ENCODE data around the gene AMPH.
A peak's percentile ranks its signal among the peaks of the same experiment; 100 is the strongest.
"Not testable (repeated sequence)": the region's sequence is repeated elsewhere in the genome, so short reads cannot be mapped to it uniquely, and the experiment has no call there.

The AMPH gene

DNA sequence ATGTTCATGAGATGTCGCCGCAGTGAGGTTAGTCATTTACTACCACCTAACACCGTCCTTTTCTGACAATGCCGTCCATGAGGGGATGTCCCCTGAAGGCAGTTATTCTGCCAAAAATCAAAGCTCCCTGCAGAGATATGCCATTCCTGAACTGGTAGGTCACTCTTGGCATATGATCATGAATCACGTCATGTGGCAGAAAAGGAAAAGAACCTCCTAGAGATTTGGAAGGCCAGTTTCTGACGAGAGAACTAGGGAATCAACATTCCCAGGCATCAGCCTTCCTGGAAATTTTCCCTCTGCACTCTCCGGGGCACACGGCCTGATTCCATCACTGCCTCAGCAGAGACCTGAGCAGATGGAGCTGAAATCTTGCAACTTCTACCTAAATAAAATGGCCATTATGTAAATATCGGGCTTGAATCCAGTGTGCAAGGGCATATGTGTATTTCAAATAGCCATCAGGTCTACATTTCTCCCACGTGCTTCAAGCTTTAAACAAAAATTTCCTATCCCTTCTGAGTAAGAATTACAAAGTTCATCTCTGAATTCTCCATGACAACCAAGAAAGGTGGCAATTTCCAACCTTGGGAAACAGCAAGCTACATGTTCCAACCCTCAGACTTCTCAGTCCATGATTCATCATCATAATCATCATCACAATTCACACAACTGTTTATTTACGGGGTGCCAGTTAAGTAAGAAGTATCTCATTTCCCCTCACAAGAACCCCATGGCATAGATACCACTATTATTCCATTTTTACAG, 46.5 kb downstream of the AMPH start:
- Histone ChIP-seq H3K79me2 (ENCODE audit: control insufficient read depth, insufficient read depth, low read length) (no peaks in the 10 kb centered on the region), H3K4me2 (ENCODE audit: low read length) (no peak overlapping the region), H3K56ac (ENCODE audit: low read length) (no peak overlapping the region), H3K4ac (ENCODE audit: low read depth, low read length) (no peak overlapping the region), H2BK15ac (replicated peaks; ENCODE audit: low read depth) (no peak overlapping the region), H3K23ac (ENCODE audit: low read length) (no peak overlapping the region), H4K8ac (ENCODE audit: low read depth, low read length) (no peak overlapping the region), H3K79me1 (ENCODE audit: low read length) (no peaks in the 10 kb centered on the region), H3K4me1 (ENCODE audit: control insufficient read depth, low read depth, low read length) (no peaks in the 10 kb centered on the region), H3K4me3 (ENCODE audit: low read length) (no peak overlapping the region), H2BK5ac (ENCODE audit: low read length) (no peak overlapping the region), H3K9ac (ENCODE audit: low read length) (no peak overlapping the region), H2BK120ac (ENCODE audit: low read depth, low read length) (no peak overlapping the region), H3K18ac (ENCODE audit: low read length) (no peak overlapping the region), H3K36me3 (ENCODE audit: control insufficient read depth, insufficient read depth, low read length) (no peaks in the 10 kb centered on the region), H4K5ac (ENCODE audit: low read length) (no peak overlapping the region), H3K27me3 (ENCODE audit: insufficient read depth, low read length, poor library complexity) (no peaks in the 10 kb centered on the region), H2AK5ac (ENCODE audit: low read length) (no peak overlapping the region), H3K27ac (ENCODE audit: low read depth, low read length) (no peak overlapping the region)
- peak; percentile 11 for DNase-seq
- WGBS (ENCODE audit: extremely low coverage, insufficient coverage, low lambda C conversion rate), result no CpG with 5 or more reads among the region's 11 CpGs

DNA sequence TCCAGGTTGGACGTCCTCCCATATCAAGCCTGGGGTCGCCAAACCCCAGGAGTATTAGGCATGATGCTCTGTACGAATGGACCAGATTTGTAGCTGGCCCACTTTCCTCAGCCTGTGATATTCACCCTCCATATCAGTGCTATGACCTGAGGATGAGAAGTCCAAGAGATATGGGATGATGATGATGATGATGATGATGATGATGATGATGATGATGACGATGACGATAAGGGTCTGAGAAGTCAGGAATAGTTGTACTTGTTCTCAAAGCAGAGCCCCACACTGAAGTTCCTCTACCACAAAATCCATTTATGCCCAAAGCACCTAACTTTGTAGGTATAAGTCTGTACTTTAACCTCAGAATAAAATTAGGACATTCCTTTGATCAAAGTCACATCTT, 50.7 kb downstream of the AMPH start:
- Histone ChIP-seq H3K4ac (ENCODE audit: low read depth, low read length) (no peak overlapping the region), H3K9ac (ENCODE audit: low read length) (no peak overlapping the region), H2BK120ac (ENCODE audit: low read depth, low read length) (no peak overlapping the region), H3K56ac (ENCODE audit: low read length) (no peak overlapping the region), H3K79me2 (ENCODE audit: control insufficient read depth, insufficient read depth, low read length) (no peaks in the 10 kb centered on the region), H3K18ac (ENCODE audit: low read length) (no peak overlapping the region), H3K4me1 (ENCODE audit: control insufficient read depth, low read depth, low read length) (no peaks in the 10 kb centered on the region), H3K4me2 (ENCODE audit: low read length) (no peak overlapping the region), H3K27me3 (ENCODE audit: insufficient read depth, low read length, poor library complexity) (no peaks in the 10 kb centered on the region), H3K36me3 (ENCODE audit: control insufficient read depth, insufficient read depth, low read length) (no peaks in the 10 kb centered on the region), H2BK15ac (replicated peaks; ENCODE audit: low read depth) (no peak overlapping the region), H3K79me1 (ENCODE audit: low read length) (no peaks in the 10 kb centered on the region), H4K5ac (ENCODE audit: low read length) (no peak overlapping the region), H2BK5ac (ENCODE audit: low read length) (no peak overlapping the region), H4K8ac (ENCODE audit: low read depth, low read length) (no peak overlapping the region), H3K23ac (ENCODE audit: low read length) (no peak overlapping the region), H3K27ac (ENCODE audit: low read depth, low read length) (no peak overlapping the region), H3K4me3 (ENCODE audit: low read length) (no peak overlapping the region), H2AK5ac (ENCODE audit: low read length) (no peak overlapping the region)
- WGBS (ENCODE audit: extremely low coverage, insufficient coverage, low lambda C conversion rate), result no CpG with 5 or more reads among the region's 5 CpGs
- DNase-seq, result no peak

DNA sequence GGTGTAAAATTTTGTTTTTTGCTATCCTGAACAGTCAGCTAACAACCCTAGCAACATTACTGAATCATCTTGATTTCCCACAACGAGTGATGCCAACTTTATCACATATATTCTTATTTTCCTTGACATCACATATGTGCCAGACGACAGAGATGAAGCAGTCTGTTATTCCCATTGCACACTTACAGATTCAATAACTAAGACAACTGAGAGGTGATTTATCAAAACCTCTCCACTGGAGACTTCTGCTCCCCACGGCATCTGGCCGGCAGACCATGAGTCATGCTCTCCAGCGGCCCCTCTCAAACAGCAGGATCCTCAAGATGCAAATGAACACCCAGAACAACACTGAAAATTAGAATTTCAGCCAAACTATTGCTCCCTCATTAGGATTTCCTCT, 57.1 kb downstream of the AMPH start:
- Histone ChIP-seq H3K18ac (ENCODE audit: low read length) (no peak overlapping the region), H3K4me1 (ENCODE audit: control insufficient read depth, low read depth, low read length) (no peaks in the 10 kb centered on the region), H3K36me3 (ENCODE audit: control insufficient read depth, insufficient read depth, low read length) (no peaks in the 10 kb centered on the region), H2BK120ac (ENCODE audit: low read depth, low read length) (no peak overlapping the region), H3K9ac (ENCODE audit: low read length) (no peak overlapping the region), H2BK5ac (ENCODE audit: low read length) (no peak overlapping the region), H2BK15ac (replicated peaks; ENCODE audit: low read depth) (no peak overlapping the region), H3K79me2 (ENCODE audit: control insufficient read depth, insufficient read depth, low read length) (no peaks in the 10 kb centered on the region), H3K4me3 (ENCODE audit: low read length) (no peak overlapping the region), H3K4ac (ENCODE audit: low read depth, low read length) (no peak overlapping the region), H3K4me2 (ENCODE audit: low read length) (no peak overlapping the region), H4K8ac (ENCODE audit: low read depth, low read length) (no peak overlapping the region), H4K5ac (ENCODE audit: low read length) (no peak overlapping the region), H3K27ac (ENCODE audit: low read depth, low read length) (no peak overlapping the region), H3K23ac (ENCODE audit: low read length) (no peak overlapping the region), H3K56ac (ENCODE audit: low read length) (no peak overlapping the region), H3K27me3 (ENCODE audit: insufficient read depth, low read length, poor library complexity) (no peaks in the 10 kb centered on the region), H3K79me1 (ENCODE audit: low read length) (no peaks in the 10 kb centered on the region), H2AK5ac (ENCODE audit: low read length) (no peak overlapping the region)
- peak; percentile 4 for DNase-seq
- no CpG with 5 or more reads among the region's 5 CpGs for WGBS (ENCODE audit: extremely low coverage, insufficient coverage, low lambda C conversion rate)

DNA sequence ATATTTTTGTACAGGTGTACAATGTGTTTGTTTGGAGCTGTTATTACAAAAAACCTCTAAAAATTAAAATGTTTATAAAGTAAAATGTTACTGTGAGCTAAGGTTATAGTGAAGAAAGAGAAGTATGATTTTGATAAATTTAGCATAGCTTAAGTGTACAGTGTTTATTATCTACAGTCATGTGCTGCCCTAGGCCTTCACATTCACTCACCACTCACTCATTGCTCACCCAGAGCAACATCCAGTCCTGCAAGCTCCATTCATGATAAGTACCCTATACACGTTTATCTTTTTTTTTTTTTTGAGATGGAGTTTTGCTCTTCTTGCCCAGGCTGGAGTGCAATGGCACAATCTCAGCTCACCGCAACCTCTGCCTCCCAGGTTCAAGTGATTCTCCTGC, 59.6 kb downstream of the AMPH start:
- no CpG with 5 or more reads among the region's 2 CpGs for WGBS (ENCODE audit: extremely low coverage, insufficient coverage, low lambda C conversion rate)
- H3K4me1 ChIP-seq (ENCODE audit: control insufficient read depth, low read depth, low read length); H2BK5ac ChIP-seq (ENCODE audit: low read length); H2BK15ac ChIP-seq (replicated peaks; ENCODE audit: low read depth); H3K79me1 ChIP-seq (ENCODE audit: low read length); H3K4ac ChIP-seq (ENCODE audit: low read depth, low read length); H3K79me2 ChIP-seq (ENCODE audit: control insufficient read depth, insufficient read depth, low read length); H3K27me3 ChIP-seq (ENCODE audit: insufficient read depth, low read length, poor library complexity); H3K9ac ChIP-seq (ENCODE audit: low read length); H3K4me3 ChIP-seq (ENCODE audit: low read length); H3K56ac ChIP-seq (ENCODE audit: low read length); H2AK5ac ChIP-seq (ENCODE audit: low read length); H3K23ac ChIP-seq (ENCODE audit: low read length); H3K18ac ChIP-seq (ENCODE audit: low read length); H4K5ac ChIP-seq (ENCODE audit: low read length); H4K8ac ChIP-seq (ENCODE audit: low read depth, low read length); H3K27ac ChIP-seq (ENCODE audit: low read depth, low read length); H3K4me2 ChIP-seq (ENCODE audit: low read length); H2BK120ac ChIP-seq (ENCODE audit: low read depth, low read length); H3K36me3 ChIP-seq (ENCODE audit: control insufficient read depth, insufficient read depth, low read length); DNase-seq: not testable (repeated sequence)

DNA sequence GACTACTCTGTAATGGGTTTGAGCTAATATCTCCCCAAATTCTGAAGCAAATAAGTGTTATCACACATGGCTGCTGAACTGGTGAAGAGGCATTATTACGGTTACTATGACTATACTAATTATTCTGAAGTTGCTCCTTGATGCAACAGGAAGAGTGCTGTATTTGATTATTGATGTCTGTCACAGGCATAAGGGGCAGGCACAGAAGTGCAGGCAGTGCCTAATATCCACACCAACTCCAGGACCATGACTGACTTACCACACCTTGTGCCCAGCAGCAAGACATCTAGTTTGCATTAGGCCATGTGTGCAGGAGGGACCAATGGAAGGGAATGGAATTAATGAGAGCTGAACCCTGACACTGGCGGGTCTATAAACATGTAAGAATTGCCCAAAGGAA, 62.7 kb downstream of the AMPH start:
- Histone ChIP-seq H3K4me3 (ENCODE audit: low read length) (no peak overlapping the region), H2BK120ac (ENCODE audit: low read depth, low read length) (no peak overlapping the region), H2BK15ac (replicated peaks; ENCODE audit: low read depth) (no peak overlapping the region), H3K79me2 (ENCODE audit: control insufficient read depth, insufficient read depth, low read length) (no peaks in the 10 kb centered on the region), H3K4me1 (ENCODE audit: control insufficient read depth, low read depth, low read length) (no peaks in the 10 kb centered on the region), H3K4me2 (ENCODE audit: low read length) (no peak overlapping the region), H4K5ac (ENCODE audit: low read length) (no peak overlapping the region), H3K18ac (ENCODE audit: low read length) (no peak overlapping the region), H3K4ac (ENCODE audit: low read depth, low read length) (no peak overlapping the region), H3K23ac (ENCODE audit: low read length) (no peak overlapping the region), H3K27ac (ENCODE audit: low read depth, low read length) (no peak overlapping the region), H3K9ac (ENCODE audit: low read length) (no peak overlapping the region), H4K8ac (ENCODE audit: low read depth, low read length) (no peak overlapping the region), H2BK5ac (ENCODE audit: low read length) (no peak overlapping the region), H3K36me3 (ENCODE audit: control insufficient read depth, insufficient read depth, low read length) (no peaks in the 10 kb centered on the region), H3K56ac (ENCODE audit: low read length) (no peak overlapping the region), H3K27me3 (ENCODE audit: insufficient read depth, low read length, poor library complexity) (no peaks in the 10 kb centered on the region), H2AK5ac (ENCODE audit: low read length) (no peak overlapping the region), H3K79me1 (ENCODE audit: low read length) (no peaks in the 10 kb centered on the region)
- no peak for DNase-seq
- WGBS (ENCODE audit: extremely low coverage, insufficient coverage, low lambda C conversion rate), result no CpG with 5 or more reads among the region's 2 CpGs

DNA sequence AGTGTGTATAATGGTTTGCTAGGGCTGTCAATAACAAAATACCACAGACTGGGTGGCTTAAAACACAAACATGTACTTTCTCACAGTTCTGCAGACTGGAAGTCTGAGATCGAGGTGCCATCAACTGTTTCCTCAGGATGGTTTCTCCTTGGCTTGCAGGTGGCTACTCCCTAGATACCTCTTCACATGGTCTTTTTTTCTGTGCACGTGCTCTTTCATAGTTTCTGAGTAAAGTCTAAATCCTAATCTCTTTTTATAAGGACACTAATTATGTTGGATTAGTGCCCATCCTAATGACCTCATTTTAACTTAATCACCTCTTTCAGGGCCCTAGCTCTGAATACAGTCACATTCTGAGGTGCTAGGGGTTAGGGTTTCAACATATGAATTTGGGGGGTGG, 65.9 kb downstream of the AMPH start:
- no peaks in the 10 kb centered on the region for H3K4me1 ChIP-seq (ENCODE audit: control insufficient read depth, low read depth, low read length)
- H2BK5ac ChIP-seq (ENCODE audit: low read length), result no peak overlapping the region
- no peak overlapping the region for H3K4ac ChIP-seq (ENCODE audit: low read depth, low read length)
- no peaks in the 10 kb centered on the region for H3K27me3 ChIP-seq (ENCODE audit: insufficient read depth, low read length, poor library complexity)
- no CpG with 5 or more reads among the region's 2 CpGs for WGBS (ENCODE audit: extremely low coverage, insufficient coverage, low lambda C conversion rate)
- no peak overlapping the region for H2BK15ac ChIP-seq (replicated peaks; ENCODE audit: low read depth)
- H3K79me1 ChIP-seq (ENCODE audit: low read length), result no peaks in the 10 kb centered on the region
- H4K5ac ChIP-seq (ENCODE audit: low read length), result no peak overlapping the region
- no peak overlapping the region for H3K56ac ChIP-seq (ENCODE audit: low read length)
- no peaks in the 10 kb centered on the region for H3K36me3 ChIP-seq (ENCODE audit: control insufficient read depth, insufficient read depth, low read length)
- H3K4me2 ChIP-seq (ENCODE audit: low read length), result no peak overlapping the region
- H3K18ac ChIP-seq (ENCODE audit: low read length), result no peak overlapping the region
- no peak overlapping the region for H2AK5ac ChIP-seq (ENCODE audit: low read length)
- DNase-seq, result no peak
- H3K4me3 ChIP-seq (ENCODE audit: low read length), result no peak overlapping the region
- H3K23ac ChIP-seq (ENCODE audit: low read length), result no peak overlapping the region
- no peak overlapping the region for H2BK120ac ChIP-seq (ENCODE audit: low read depth, low read length)
- no peak overlapping the region for H4K8ac ChIP-seq (ENCODE audit: low read depth, low read length)
- H3K79me2 ChIP-seq (ENCODE audit: control insufficient read depth, insufficient read depth, low read length), result no peaks in the 10 kb centered on the region
- no peak overlapping the region for H3K9ac ChIP-seq (ENCODE audit: low read length)
- no peak overlapping the region for H3K27ac ChIP-seq (ENCODE audit: low read depth, low read length)

Data from mesendoderm (in vitro differentiated cells).